Muscle layer of duodenum (tissue), 2 donors: ENCODE measurements around the gene RHCG.

Experiments
- H3K27ac ChIP-seq: one replicate; pipeline ENCODE4 v1.7.0; 2013; ENCODE audit warnings: mild to moderate bottlenecking, low read length
- H3K27me3 ChIP-seq: one replicate; pipeline ENCODE4 v1.7.0; 2013; ENCODE audit warnings: low read depth, mild to moderate bottlenecking, control low read depth, low read length
- H3K36me3 ChIP-seq, 2 donors: one replicate each; pipeline ENCODE4 v1.7.0; 2013; ENCODE audit warnings: low read length in 2 of 2, control low read depth in 1 of 2, mild to moderate bottlenecking in 1 of 2; ENCODE audit not compliant: insufficient read depth in 2 of 2, control insufficient read depth in 1 of 2
- H3K4me1 ChIP-seq, 2 donors: one replicate each; pipeline ENCODE4 v1.7.0; 2013; ENCODE audit warnings: low read length in 2 of 2, mild to moderate bottlenecking in 2 of 2, control low read depth in 1 of 2, moderate library complexity in 1 of 2; ENCODE audit not compliant: insufficient read depth in 2 of 2, control insufficient read depth in 1 of 2
- H3K4me3 ChIP-seq, 2 donors: one replicate each; pipeline ENCODE4 v1.7.0; 2013; ENCODE audit warnings: low read length in 2 of 2, low read depth in 1 of 2, mild to moderate bottlenecking in 1 of 2
- H3K9me3 ChIP-seq, 2 donors: one replicate each; pipeline ENCODE4 v1.7.0; 2013; ENCODE audit warnings: low read length in 2 of 2, control low read depth in 1 of 2, mild to moderate bottlenecking in 1 of 2; ENCODE audit not compliant: control insufficient read depth in 1 of 2
- donor health status: healthy.

Gene RHCG

GRCh38 chr15:89451846-89452245 is 44.5 kb downstream of the RHCG start:
- H3K27me3 ChIP-seq = peaks cover 8% of the 10 kb centered on the region
- H3K9me3 ChIP-seq = peaks cover 4 to 5% of the 10 kb centered on the region in 2 donors
- no peak overlapping the region for H3K4me3 ChIP-seq
- peaks cover 0 to 5% of the 10 kb centered on the region in 2 donors for H3K4me1 ChIP-seq
- H3K27ac ChIP-seq = no peak overlapping the region
- H3K36me3 ChIP-seq = no peaks in the 10 kb centered on the region

DNA sequence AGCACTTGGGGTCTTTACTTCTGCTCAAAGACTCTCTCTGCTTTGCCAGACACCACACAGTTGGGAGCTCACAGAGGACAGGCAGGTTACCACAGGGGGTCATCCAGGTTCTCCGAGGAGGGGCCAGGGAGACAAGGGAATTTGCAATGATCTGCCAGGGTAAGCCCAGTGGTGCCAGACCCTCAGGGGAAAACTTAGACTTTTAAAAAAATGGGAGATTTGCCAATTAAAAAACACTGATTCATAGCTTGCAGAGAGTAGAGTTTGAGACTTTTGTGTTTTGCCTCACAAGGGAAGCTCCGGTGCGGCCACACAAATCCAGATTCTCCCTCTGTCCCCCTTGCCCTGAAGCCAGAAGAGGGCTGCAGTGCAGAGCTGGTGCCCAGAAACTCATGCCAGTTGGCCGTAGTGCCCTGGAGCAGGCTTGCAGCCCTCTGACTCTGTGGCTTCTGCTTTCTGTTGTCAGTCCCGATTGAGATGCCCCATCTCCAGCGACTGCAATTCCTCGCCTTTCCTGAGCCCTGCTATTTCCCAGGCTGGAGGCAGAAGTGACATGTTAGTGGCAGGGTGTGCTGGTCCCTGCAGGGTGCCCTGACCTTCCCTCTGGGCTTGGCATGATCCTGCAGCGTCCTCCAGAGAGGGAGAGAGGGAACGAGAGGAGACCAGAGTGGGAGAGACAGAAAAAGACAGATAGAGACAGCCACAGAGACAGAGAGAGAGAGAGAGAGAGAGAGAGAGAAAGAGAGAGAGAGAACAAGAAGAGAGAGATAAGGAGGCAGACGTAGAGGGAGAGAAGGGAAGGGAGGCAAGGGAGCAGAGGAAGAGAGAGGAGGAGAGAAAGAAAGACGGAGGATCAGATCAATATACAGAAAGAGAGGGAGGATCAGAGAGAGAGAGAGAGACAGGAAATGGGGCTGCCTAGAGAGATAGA is 46.0 kb downstream of the RHCG start:
- Histone ChIP-seq H3K36me3 (no peaks in the 10 kb centered on the region), H3K27ac (no peak overlapping the region), H3K9me3 (no peaks in the 10 kb centered on the region), H3K4me1 (peaks cover 0 to 5% of the 10 kb centered on the region in 2 donors), H3K4me3 (no peak overlapping the region), H3K27me3 (peaks cover 8% of the 10 kb centered on the region)

- Histone ChIP-seq H3K36me3 (no peaks in the 10 kb centered on the region), H3K9me3 (no peaks in the 10 kb centered on the region), H3K27ac (no peak overlapping the region), H3K4me3 (no peak overlapping the region), H3K4me1 (peaks cover 0 to 5% of the 10 kb centered on the region in 2 donors), H3K27me3 (peaks cover 8% of the 10 kb centered on the region)
Measured at GRCh38 chr15:89448825-89449224, 47.6 kb downstream of the RHCG start.

- H3K27me3 ChIP-seq = peaks cover 8% of the 10 kb centered on the region
- H3K4me3 ChIP-seq = no peak overlapping the region
- no peaks in the 10 kb centered on the region for H3K36me3 ChIP-seq
- H3K9me3 ChIP-seq = no peaks in the 10 kb centered on the region
- H3K4me1 ChIP-seq = peaks cover 0 to 5% of the 10 kb centered on the region in 2 donors
- no peak overlapping the region for H3K27ac ChIP-seq
Measured at GRCh38 chr15:89447676-89448075, 48.7 kb downstream of the RHCG start.

GRCh38 chr15:89446255-89446891 is 50.0 kb downstream of the RHCG start:
- Histone ChIP-seq H3K4me1 (peaks cover 0 to 5% of the 10 kb centered on the region in 2 donors), H3K4me3 (no peak overlapping the region), H3K9me3 (no peaks in the 10 kb centered on the region), H3K27ac (no peak overlapping the region), H3K27me3 (peaks cover 8% of the 10 kb centered on the region), H3K36me3 (no peaks in the 10 kb centered on the region)

DNA sequence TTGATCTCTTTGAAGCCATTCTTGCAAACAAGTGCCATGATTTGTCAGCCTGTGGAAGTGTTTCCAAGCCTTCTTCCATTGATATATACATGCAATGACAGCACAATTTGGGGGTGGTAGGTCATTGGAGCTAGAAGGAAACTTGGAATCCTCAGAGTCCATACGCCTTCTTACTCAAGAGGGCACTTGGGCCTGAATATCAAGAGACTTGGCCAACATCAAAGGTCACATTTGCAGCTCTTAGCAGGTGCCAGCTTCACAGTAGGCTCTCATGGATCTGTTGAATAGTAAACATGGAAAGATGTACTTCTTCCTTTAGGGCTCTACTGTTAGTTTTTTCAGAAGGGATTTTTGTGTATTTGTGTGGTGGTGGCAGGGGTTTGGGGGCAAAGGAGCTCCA is 50.9 kb downstream of the RHCG start:
- Histone ChIP-seq H3K4me1 (peaks cover 0 to 5% of the 10 kb centered on the region in 2 donors), H3K27ac (no peak overlapping the region), H3K9me3 (no peaks in the 10 kb centered on the region), H3K27me3 (peaks cover 4% of the 10 kb centered on the region), H3K36me3 (no peaks in the 10 kb centered on the region), H3K4me3 (no peak overlapping the region)

DNA sequence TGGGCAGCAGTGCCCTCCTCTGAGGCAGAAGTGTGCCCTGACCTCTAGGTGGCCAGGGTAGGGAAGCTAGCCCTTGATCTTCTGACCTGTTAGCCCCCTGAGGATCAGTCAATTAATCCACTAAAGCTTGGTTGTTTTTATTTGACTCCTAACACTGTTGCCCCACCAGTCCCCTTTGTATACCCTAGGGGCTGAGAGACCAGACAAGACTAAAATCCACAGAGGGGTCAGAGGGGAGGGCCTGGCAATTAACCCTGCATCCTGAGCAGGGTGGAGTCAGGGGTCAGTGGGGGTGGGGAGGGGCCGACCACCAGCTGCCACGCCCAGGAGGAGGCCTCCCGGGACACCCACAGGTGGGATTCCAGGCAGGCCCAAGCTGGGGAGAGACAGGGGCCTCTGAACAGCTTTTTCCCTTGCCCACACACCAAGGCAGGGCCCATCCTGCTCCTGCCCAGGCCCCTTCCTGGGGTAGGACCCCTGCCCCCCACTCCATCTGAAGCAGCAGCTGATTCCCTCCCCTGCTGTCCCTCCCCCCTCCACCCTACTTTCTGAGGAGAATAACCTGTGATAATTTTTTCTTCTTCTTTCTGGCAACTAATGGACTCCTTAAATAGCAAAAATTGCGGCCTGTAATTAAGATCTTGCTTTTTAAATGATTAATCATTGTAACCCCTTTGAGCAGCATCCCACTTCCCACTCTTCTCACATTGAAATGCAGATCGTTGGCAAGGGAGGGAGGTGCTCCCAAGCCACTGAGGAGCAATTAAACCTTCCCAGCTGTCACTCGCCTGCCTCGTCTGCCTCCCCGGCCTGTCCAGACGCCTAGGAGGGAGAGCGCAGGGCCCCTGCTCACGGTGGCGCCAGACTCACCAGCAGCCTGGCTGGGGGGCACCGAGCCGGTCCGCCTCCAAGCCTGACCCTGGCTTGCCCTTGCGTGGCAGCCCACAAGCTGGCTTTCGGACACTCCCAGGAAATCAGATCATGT is 51.9 kb downstream of the RHCG start:
- H3K4me1 ChIP-seq = peaks cover 0 to 5% of the 10 kb centered on the region in 2 donors
- H3K4me3 ChIP-seq = no peak overlapping the region
- no peak overlapping the region for H3K27ac ChIP-seq
- no peaks in the 10 kb centered on the region for H3K36me3 ChIP-seq
- peaks cover 4% of the 10 kb centered on the region for H3K27me3 ChIP-seq
- no peaks in the 10 kb centered on the region for H3K9me3 ChIP-seq

- Histone ChIP-seq H3K27ac (no peak overlapping the region), H3K4me1 (no peaks in the 10 kb centered on the region), H3K9me3 (no peaks in the 10 kb centered on the region), H3K4me3 (no peak overlapping the region), H3K27me3 (peaks cover 2% of the 10 kb centered on the region), H3K36me3 (no peaks in the 10 kb centered on the region)
Measured at GRCh38 chr15:89443581-89443980, 52.8 kb downstream of the RHCG start.

- Histone ChIP-seq H3K27me3 (no peaks in the 10 kb centered on the region), H3K9me3 (no peaks in the 10 kb centered on the region), H3K36me3 (no peaks in the 10 kb centered on the region), H3K4me3 (no peak overlapping the region), H3K4me1 (no peaks in the 10 kb centered on the region), H3K27ac (no peak overlapping the region)
Measured at GRCh38 chr15:89442671-89443307, 53.6 kb downstream of the RHCG start.

GRCh38 chr15:89442155-89442554 is 54.2 kb downstream of the RHCG start:
- no peaks in the 10 kb centered on the region for H3K27me3 ChIP-seq
- H3K36me3 ChIP-seq = no peaks in the 10 kb centered on the region
- H3K9me3 ChIP-seq = no peaks in the 10 kb centered on the region
- no peaks in the 10 kb centered on the region for H3K4me1 ChIP-seq
- no peak overlapping the region for H3K4me3 ChIP-seq
- H3K27ac ChIP-seq = no peak overlapping the region
